Cardiac fibroblast (primary cell): ENCODE results near the gene TM9SF1.
A peak's percentile ranks its signal among the peaks of the same experiment; 100 is the strongest.

Experiments used
- DNase-seq, 2 donors: peaks; one replicate each; pipeline versions ENCODE4 v3.0.0 to v3.0.0-alpha.2; 2010; ENCODE audit warnings: low read depth in 2 of 2
- H3K4me3 ChIP-seq, 2 donors: replicated peaks in 1 of 2; 1 replicate in 1 of 2; 2 replicates in 1 of 2; pipeline ENCODE4 v1.5.1; 2011; ENCODE audit warnings: low read depth in 2 of 2, low read length in 2 of 2, mild to moderate bottlenecking in 2 of 2, moderate library complexity in 1 of 2
- CTCF ChIP-seq: IDR thresholded peaks from one replicate; pipeline ENCODE4 v1.5.1; 2011; ENCODE audit warnings: low read depth, mild to moderate bottlenecking, low read length, inconsistent platforms

TM9SF1 gene

GRCh38 chr14:24151404-24152080 lies 43.7 kb downstream of the TM9SF1 start:
- DNase-seq = no peak
- no peak overlapping the region for H3K4me3 ChIP-seq

GRCh38 chr14:24150993-24151392 lies 44.2 kb downstream of the TM9SF1 start:
- DNase-seq = no peak
- no peak overlapping the region for H3K4me3 ChIP-seq
- no peak for TF ChIP-seq CTCF

More at GRCh38 chr14:24151404-24152080, 43.7 kb downstream of the TM9SF1 start:
- no peak for TF ChIP-seq CTCF

DNA sequence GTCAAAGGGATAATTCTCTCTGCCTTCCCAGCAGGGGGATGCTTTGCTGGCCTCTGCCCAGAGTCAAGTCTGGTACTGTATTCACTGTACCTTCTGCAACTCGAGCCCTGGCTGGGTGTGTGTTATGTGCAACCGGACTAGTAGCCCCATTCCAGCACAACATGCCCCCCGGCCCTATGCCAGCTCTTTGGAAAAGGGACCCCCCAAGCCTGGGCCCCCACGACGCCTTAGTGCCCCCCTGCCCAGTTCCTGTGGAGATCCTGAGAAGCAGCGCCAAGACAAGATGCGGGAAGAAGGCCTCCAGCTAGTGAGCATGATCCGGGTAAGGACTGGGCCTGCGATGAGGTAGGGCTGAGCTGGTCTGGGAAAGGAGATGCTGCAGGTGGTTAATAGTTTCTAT lies 44.7 kb downstream of the TM9SF1 start:
- H3K4me3 ChIP-seq = no peak overlapping the region
- DNase-seq = no peak
- no peak for TF ChIP-seq CTCF

DNA sequence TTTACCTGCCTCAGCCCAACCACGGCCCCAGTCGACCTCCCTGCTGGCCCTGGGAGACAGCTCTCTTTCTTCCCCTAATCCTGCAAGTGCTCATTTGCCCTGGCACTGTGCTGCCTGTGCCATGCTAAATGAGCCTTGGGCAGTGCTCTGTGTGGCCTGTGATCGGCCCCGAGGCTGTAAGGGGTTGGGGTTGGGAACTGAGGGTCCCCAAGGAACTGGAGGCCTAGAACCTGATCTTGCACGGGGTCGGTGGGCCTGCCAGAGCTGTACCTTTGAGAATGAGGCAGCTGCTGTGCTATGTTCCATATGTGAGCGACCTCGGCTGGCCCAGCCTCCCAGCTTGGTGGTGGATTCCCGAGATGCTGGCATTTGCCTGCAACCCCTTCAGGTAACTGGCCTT lies 45.2 kb downstream of the TM9SF1 start:
- no peak overlapping the region for H3K4me3 ChIP-seq
- no peak for TF ChIP-seq CTCF
- DNase-seq = no peak

GRCh38 chr14:24149302-24149969 lies 45.8 kb downstream of the TM9SF1 start:
- TF ChIP-seq CTCF = no peak
- H3K4me3 ChIP-seq = no peak overlapping the region
- DNase-seq = no peak

DNA sequence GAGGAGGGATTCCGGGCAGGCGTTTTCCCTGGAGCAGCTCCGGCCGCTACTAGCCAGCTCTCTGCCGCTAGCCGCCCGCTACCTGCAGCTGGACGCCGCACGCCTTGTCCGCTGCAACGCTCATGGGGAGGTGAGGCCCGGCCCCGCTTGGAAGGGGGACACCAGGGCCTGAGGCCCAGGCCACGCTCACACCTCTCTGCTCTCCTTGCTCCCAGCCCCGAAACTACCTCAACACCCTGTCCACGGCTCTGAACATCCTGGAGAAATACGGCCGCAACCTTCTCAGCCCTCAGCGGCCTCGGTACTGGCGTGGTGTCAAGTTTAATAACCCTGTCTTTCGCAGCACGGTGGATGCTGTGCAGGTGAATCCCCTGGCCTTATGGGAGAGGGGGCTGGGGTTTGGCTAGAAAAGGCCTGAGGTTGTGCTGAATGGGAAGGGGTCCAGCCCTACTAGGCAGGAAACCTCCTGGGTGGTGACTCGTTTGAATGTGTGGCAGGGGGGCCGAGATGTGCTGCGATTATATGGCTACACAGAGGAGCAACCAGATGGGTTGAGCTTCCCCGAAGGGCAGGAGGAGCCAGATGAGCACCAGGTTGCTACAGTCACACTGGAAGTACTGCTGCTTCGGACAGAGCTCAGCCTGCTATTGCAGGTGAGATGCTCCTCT lies 47.3 kb downstream of the TM9SF1 start:
- no peak for TF ChIP-seq CTCF
- H3K4me3 ChIP-seq = peak overlapping the region; percentile 88 to 91
- no peak for DNase-seq
